ENCODE data around the gene DHDH. TPM values are rescaled to one million over a fixed set of nuclear protein-coding genes. Genes with fewer than 3 reads are reported as not detected.

DHDH gene
- polyA plus RNA-seq, 3 donors: 0.38 TPM; not detected in 2

DNA sequence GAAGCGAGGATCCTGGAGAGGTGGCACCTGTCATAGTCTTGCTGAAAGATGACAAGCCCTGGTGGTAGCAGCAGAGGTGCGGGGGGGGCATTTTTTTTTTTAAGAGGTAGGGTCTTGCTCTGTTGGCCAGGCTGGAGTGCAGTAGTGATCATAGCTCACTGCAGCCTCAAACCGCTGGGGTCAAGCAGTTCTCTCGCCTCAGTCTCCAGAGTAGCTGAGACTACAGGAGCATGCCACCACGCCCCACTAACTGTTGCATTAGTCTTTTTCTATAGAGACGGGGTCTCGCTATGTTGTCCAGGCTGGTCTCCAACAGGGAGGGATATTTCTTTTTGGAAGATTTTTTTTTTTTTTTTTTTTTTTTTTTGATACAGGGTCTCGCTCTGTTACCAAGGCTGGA lies 24.5 kb downstream of the DHDH start:
- TF ChIP-seq, protein P1, sequence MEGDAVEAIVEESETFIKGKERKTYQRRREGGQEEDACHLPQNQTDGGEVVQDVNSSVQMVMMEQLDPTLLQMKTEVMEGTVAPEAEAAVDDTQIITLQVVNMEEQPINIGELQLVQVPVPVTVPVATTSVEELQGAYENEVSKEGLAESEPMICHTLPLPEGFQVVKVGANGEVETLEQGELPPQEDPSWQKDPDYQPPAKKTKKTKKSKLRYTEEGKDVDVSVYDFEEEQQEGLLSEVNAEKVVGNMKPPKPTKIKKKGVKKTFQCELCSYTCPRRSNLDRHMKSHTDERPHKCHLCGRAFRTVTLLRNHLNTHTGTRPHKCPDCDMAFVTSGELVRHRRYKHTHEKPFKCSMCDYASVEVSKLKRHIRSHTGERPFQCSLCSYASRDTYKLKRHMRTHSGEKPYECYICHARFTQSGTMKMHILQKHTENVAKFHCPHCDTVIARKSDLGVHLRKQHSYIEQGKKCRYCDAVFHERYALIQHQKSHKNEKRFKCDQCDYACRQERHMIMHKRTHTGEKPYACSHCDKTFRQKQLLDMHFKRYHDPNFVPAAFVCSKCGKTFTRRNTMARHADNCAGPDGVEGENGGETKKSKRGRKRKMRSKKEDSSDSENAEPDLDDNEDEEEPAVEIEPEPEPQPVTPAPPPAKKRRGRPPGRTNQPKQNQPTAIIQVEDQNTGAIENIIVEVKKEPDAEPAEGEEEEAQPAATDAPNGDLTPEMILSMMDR (IDR thresholded peaks at IDR 0.05): no peak
- no peak overlapping the region for H3K4me3 Mint-ChIP-seq
- intact Hi-C loops (cut with micrococcal nuclease): no loop called here
- Histone ChIP-seq H3K4me1 (ENCODE audit: control insufficient read depth in 1 of 2, insufficient read depth in 2 of 2, low read length in 2 of 2) (peaks cover 62 to 73% of the 10 kb centered on the region in 2 donors), H3K4me3 (replicated peaks in 1 of 3; ENCODE audit: low read depth in 2 of 3, low read length in 3 of 3) (no peak overlapping the region), H3K4me2 (replicated peaks; ENCODE audit: extremely low read depth, low read length, poor library complexity, severe bottlenecking) (no peak overlapping the region), H3K9ac (ENCODE audit: insufficient read depth, low read length, poor library complexity, severe bottlenecking) (no peak overlapping the region), H3K79me2 (ENCODE audit: insufficient read depth, low read length) (peaks cover 55% of the 10 kb centered on the region), H4K20me1 (ENCODE audit: insufficient read depth, low read length) (peaks cover 11% of the 10 kb centered on the region), H3K36me3 (replicated peaks in 1 of 2; ENCODE audit: control insufficient read depth in 1 of 2, insufficient read depth in 2 of 2, low read length in 2 of 2) (peaks cover 0 to 19% of the 10 kb centered on the region in 2 donors), H3K9me3 (replicated peaks in 1 of 2; ENCODE audit: control insufficient read depth in 1 of 2, insufficient read depth in 1 of 2, low read length in 2 of 2) (no peaks in the 10 kb centered on the region), H3K27ac (ENCODE audit: low read depth in 1 of 2, low read length in 2 of 2) (no peak overlapping the region), H2AFZ (ENCODE audit: insufficient read depth, low read depth, low read length, poor library complexity, severe bottlenecking) (no peak overlapping the region), H3K27me3 (ENCODE audit: control insufficient read depth in 2 of 2, insufficient read depth in 2 of 2, low read length in 2 of 2) (no peaks in the 10 kb centered on the region)
- H3K4me1 Mint-ChIP-seq: peaks cover 62% of the 10 kb centered on the region
- H3K9me3 Mint-ChIP-seq: no peaks in the 10 kb centered on the region
- peak overlapping the region in 1 of 7 donors; percentile 14 for H3K27ac Mint-ChIP-seq
- peaks cover 0 to 2% (median 0%) of the 10 kb centered on the region in 3 donors for H3K27me3 Mint-ChIP-seq (ENCODE audit: low read depth in 3 of 3)
- peaks cover 21 to 35% of the 10 kb centered on the region in 2 donors for H3K36me3 Mint-ChIP-seq
- DNase-seq: no peak
- 96% methylated on average over 5 of the region's 8 CpGs for WGBS (ENCODE audit: insufficient coverage)

DNA sequence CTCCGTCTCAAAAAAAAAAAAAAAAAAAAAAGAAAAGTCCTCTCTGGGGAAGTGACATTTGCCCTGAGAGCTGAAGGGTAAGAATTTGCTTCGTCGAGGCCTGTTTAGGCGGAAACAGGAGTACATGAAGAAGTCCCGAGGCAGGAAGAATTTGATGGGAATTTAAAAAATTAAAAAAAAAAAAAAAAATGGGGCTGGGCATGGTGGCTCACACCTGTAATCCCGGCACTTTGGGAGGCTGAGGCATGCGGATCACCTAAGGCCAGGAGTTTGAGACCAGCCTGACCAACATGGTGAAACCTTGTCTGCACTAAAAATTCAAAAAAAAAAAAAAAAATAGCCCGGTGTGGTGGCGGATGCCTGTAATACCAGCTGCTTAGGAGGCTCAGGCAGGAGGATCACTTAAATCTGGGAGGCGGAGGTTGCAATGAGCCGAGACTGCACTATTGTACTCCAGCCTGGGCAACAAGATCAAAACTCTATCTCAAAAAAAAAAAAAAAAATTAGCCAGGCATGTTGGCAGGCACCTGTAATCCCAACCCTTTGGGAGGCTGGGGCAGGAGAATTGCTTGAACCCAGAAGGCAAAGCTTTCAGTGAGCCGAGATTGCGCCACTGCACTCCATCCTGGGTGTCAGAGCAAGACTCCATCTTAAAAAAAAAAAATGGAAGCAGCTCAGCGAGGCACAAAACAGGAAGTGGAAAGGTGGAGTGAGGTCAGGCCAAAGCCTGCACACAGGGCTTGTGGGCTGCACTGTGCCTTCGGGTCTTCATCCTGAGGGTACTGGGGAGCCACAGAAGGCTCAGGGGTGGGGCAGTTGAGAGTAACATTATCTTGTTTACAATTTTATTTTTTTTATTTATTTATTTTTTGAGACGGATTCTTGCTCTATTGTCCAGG lies 26.1 kb downstream of the DHDH start:
- 70% methylated on average over 4 of the region's 16 CpGs for WGBS (ENCODE audit: insufficient coverage)

More for the DNA sequence above, 26.1 kb downstream of the DHDH start:
- no peaks in the 10 kb centered on the region for H3K27me3 ChIP-seq (ENCODE audit: control insufficient read depth in 2 of 2, insufficient read depth in 2 of 2, low read length in 2 of 2)
- H3K36me3 ChIP-seq (replicated peaks in 1 of 2; ENCODE audit: control insufficient read depth in 1 of 2, insufficient read depth in 2 of 2, low read length in 2 of 2): peaks cover 0 to 19% of the 10 kb centered on the region in 2 donors
- peaks cover 72% of the 10 kb centered on the region for H3K4me1 Mint-ChIP-seq
- peak overlapping the region; percentile 5 to 58 for H3K27ac ChIP-seq (ENCODE audit: low read depth in 1 of 2, low read length in 2 of 2)
- peak overlapping the region; percentile 18 to 93 (median 89) for H3K27ac Mint-ChIP-seq
- H4K20me1 ChIP-seq (ENCODE audit: insufficient read depth, low read length): peaks cover 11% of the 10 kb centered on the region
- peak; percentile 57 to 76 (median 61) for DNase-seq
- TF ChIP-seq, protein P1 (IDR thresholded peaks at IDR 0.05): no peak
- intact Hi-C loops (cut with micrococcal nuclease): loop anchor here in 1 of 2 donors (10.0 kb wide), 1 partner anchor 325 kb away; the partner anchor contains the start of gene DBP
- H3K27me3 Mint-ChIP-seq (ENCODE audit: low read depth in 3 of 3): peaks cover 0 to 3% (median 0%) of the 10 kb centered on the region in 3 donors
- no peak overlapping the region for H3K4me3 Mint-ChIP-seq
- no peak overlapping the region for H3K4me2 ChIP-seq (replicated peaks; ENCODE audit: extremely low read depth, low read length, poor library complexity, severe bottlenecking)
- H3K9me3 Mint-ChIP-seq: no peaks in the 10 kb centered on the region
- no peaks in the 10 kb centered on the region for H3K9me3 ChIP-seq (replicated peaks in 1 of 2; ENCODE audit: control insufficient read depth in 1 of 2, insufficient read depth in 1 of 2, low read length in 2 of 2)
- H3K9ac ChIP-seq (ENCODE audit: insufficient read depth, low read length, poor library complexity, severe bottlenecking): no peak overlapping the region
- H2AFZ ChIP-seq (ENCODE audit: insufficient read depth, low read depth, low read length, poor library complexity, severe bottlenecking): no peak overlapping the region
- H3K4me1 ChIP-seq (ENCODE audit: control insufficient read depth in 1 of 2, insufficient read depth in 2 of 2, low read length in 2 of 2): peaks cover 74 to 83% of the 10 kb centered on the region in 2 donors
- no peak overlapping the region for H3K4me3 ChIP-seq (replicated peaks in 1 of 3; ENCODE audit: low read depth in 2 of 3, low read length in 3 of 3)
- H3K79me2 ChIP-seq (ENCODE audit: insufficient read depth, low read length): peaks cover 68% of the 10 kb centered on the region
- peaks cover 21 to 35% of the 10 kb centered on the region in 2 donors for H3K36me3 Mint-ChIP-seq

Data from CD14-positive monocyte (primary cell).